Mesothelial cell of epicardium (in vitro differentiated cells): ENCODE data around the gene PRKAG1. TPM values are rescaled to one million over a fixed set of nuclear protein-coding genes. Genes with fewer than 3 reads are reported as not detected.
A peak's percentile ranks its signal among the peaks of the same experiment; 100 is the strongest.

ENCODE experiments used
- DNase-seq, 2 experiments: peaks; one replicate each; pipeline ENCODE4 v3.0.0; 2021; ENCODE audit warnings: low spot score in 2 of 2; ENCODE audit not compliant: unreplicated experiment in 2 of 2
- H3K27ac Mint-ChIP-seq: 2 replicates; pipeline ENCODE4 v1.8.0; 2021; ENCODE audit warnings: mixed read lengths
- H3K27me3 Mint-ChIP-seq: 2 replicates; pipeline ENCODE4 v1.8.0; 2021; ENCODE audit warnings: low read depth, mixed read lengths
- H3K36me3 Mint-ChIP-seq: 2 replicates; pipeline ENCODE4 v1.8.0; 2021; ENCODE audit warnings: mixed read lengths
- H3K4me1 Mint-ChIP-seq: 2 replicates; pipeline ENCODE4 v1.8.0; 2021; ENCODE audit warnings: mixed read lengths
- H3K4me3 Mint-ChIP-seq: 2 replicates; pipeline ENCODE4 v1.8.0; 2021; ENCODE audit warnings: mild to moderate bottlenecking, moderate library complexity, mixed read lengths
- H3K9me3 Mint-ChIP-seq: 2 replicates; pipeline ENCODE4 v1.8.0; 2021; ENCODE audit warnings: mixed read lengths
- CTCF ChIP-seq: fragments of 200-600 bp; sonication (generic); IDR thresholded peaks from one replicate; pipeline ENCODE4 v1.5.0; 2021; ENCODE audit warnings: antibody characterized with exemption; ENCODE audit not compliant: unreplicated experiment
- total RNA-seq: library from RNA; stranded (reverse); gene quantifications from 3 replicates; pipeline ENCODE4 v1.2.1, GENCODE V29; 2021

The PRKAG1 gene
- total RNA-seq, 1 donor from 2014 or later = 61.8 TPM

- no peaks in the 10 kb centered on the region for H3K4me1 Mint-ChIP-seq
- DNase-seq = no peak
- H3K4me3 Mint-ChIP-seq = no peak overlapping the region
- peaks cover 56% of the 10 kb centered on the region for H3K36me3 Mint-ChIP-seq
- H3K9me3 Mint-ChIP-seq = no peaks in the 10 kb centered on the region
- TF ChIP-seq CTCF = no peak
- H3K27me3 Mint-ChIP-seq = no peaks in the 10 kb centered on the region
- no peak overlapping the region for H3K27ac Mint-ChIP-seq
Observed at GRCh38 chr12:49046129-49046895, 27.7 kb upstream of the PRKAG1 start.

- no peak overlapping the region for H3K4me3 Mint-ChIP-seq
- no peaks in the 10 kb centered on the region for H3K27me3 Mint-ChIP-seq
- TF ChIP-seq CTCF = no peak
- no peak overlapping the region for H3K27ac Mint-ChIP-seq
- no peak for DNase-seq
- peaks cover 51% of the 10 kb centered on the region for H3K36me3 Mint-ChIP-seq
- H3K4me1 Mint-ChIP-seq = no peaks in the 10 kb centered on the region
- no peaks in the 10 kb centered on the region for H3K9me3 Mint-ChIP-seq
Observed at GRCh38 chr12:49044660-49045059, 26.1 kb upstream of the PRKAG1 start.

GRCh38 chr12:49043856-49044258 lies 25.3 kb upstream of the PRKAG1 start:
- DNase-seq = peak in 1 of 2 experiments; percentile 57
- no peak overlapping the region for H3K4me3 Mint-ChIP-seq

GRCh38 chr12:49043241-49043640 lies 24.7 kb upstream of the PRKAG1 start:
- Mint-ChIP-seq H3K4me1 (no peaks in the 10 kb centered on the region), H3K9me3 (no peaks in the 10 kb centered on the region), H3K36me3 (peaks cover 47% of the 10 kb centered on the region), H3K4me3 (no peak overlapping the region), H3K27me3 (no peaks in the 10 kb centered on the region), H3K27ac (no peak overlapping the region)
- no peak for DNase-seq
- no peak for TF ChIP-seq CTCF

More at GRCh38 chr12:49043856-49044258, 25.3 kb upstream of the PRKAG1 start:
- Mint-ChIP-seq H3K27me3 (no peaks in the 10 kb centered on the region), H3K4me1 (no peaks in the 10 kb centered on the region), H3K36me3 (peaks cover 49% of the 10 kb centered on the region), H3K9me3 (no peaks in the 10 kb centered on the region), H3K27ac (no peak overlapping the region)
- TF ChIP-seq CTCF = peak; percentile 51

GRCh38 chr12:49041881-49042484 lies 23.4 kb upstream of the PRKAG1 start:
- H3K27ac Mint-ChIP-seq = no peak overlapping the region
- no peaks in the 10 kb centered on the region for H3K27me3 Mint-ChIP-seq
- DNase-seq = no peak
- peaks cover 43% of the 10 kb centered on the region for H3K36me3 Mint-ChIP-seq
- TF ChIP-seq CTCF = no peak
- H3K4me1 Mint-ChIP-seq = no peaks in the 10 kb centered on the region
- no peak overlapping the region for H3K4me3 Mint-ChIP-seq
- H3K9me3 Mint-ChIP-seq = no peaks in the 10 kb centered on the region
